Body of pancreas (tissue), 4 donors: Measurements from ENCODE around the gene DMRTC2. TPM values are rescaled to one million over a fixed set of nuclear protein-coding genes. Genes with fewer than 3 reads are reported as not detected.

Source experiments
- ATAC-seq: fragments of 150-250 bp; one replicate; pipeline ENCODE4 v1.9.1; 2016
- DNase-seq, 4 donors: peaks; one replicate each; pipeline ENCODE4 v3.0.0-alpha.2; 2019
- H3K27ac ChIP-seq, 4 donors: fragments of 200-600 bp; sonication (generic); 1 replicate in 3 of 4; 2 replicates in 1 of 4; pipeline versions ENCODE4 v1.5.1 to v1.6.1; 2016 to 2019; ENCODE audit warnings: mild to moderate bottlenecking in 1 of 4, mixed read lengths in 1 of 4, moderate library complexity in 1 of 4
- H3K27me3 ChIP-seq, 2 donors: fragments of 200-600 bp; sonication (generic); one replicate each; pipeline ENCODE4 v1.6.0; 2016; ENCODE audit warnings: mild to moderate bottlenecking in 1 of 2
- H3K36me3 ChIP-seq, 2 donors: fragments of 200-600 bp; sonication (generic); replicated peaks in 1 of 2; 2 replicates each; pipeline ENCODE4 v1.5.1; 2016; ENCODE audit warnings: low read depth in 2 of 2; ENCODE audit not compliant: insufficient read depth in 1 of 2
- H3K4me1 ChIP-seq: fragments of 200-600 bp; sonication (generic); one replicate; pipeline ENCODE4 v1.6.0; 2016
- H3K4me3 ChIP-seq, 2 donors: fragments of 200-600 bp; sonication (generic); 1 replicate in 1 of 2; 2 replicates in 1 of 2; pipeline ENCODE4 v1.5.1; 2016 to 2019
- H3K9me3 ChIP-seq, 3 donors: fragments of 200-600 bp; sonication (generic); 1 replicate in 2 of 3; 2 replicates in 1 of 3; pipeline ENCODE4 v1.5.1; 2016
- POLR2A ChIP-seq, 3 donors: fragments of 450-650 bp; IDR thresholded peaks; one replicate each; pipeline ENCODE4 v1.6.1; 2016; ENCODE audit warnings: antibody characterized with exemption in 3 of 3, mild to moderate bottlenecking in 2 of 3
- WGBS, 2 donors: methylation state at CpG; one replicate each; pipeline ENCODE4 v1.1.5; 2017; 5-methylcytosine and 5-hydroxymethylcytosine counted together
- intact Hi-C: fragments of 100-400 bp; cut with DNase I; formaldehyde crosslinking; loops from one replicate; pipeline ENCODE4 v1.15.1; 2023
- total RNA-seq, 2 donors: library from RNA; depleted of rRNA; stranded (reverse); fragments of >200 nt; gene quantifications; one replicate each; pipeline ENCODE4 v1.1.0, GENCODE V29; 2016
- TF ChIP-seq, protein P1 (sequence below), 7 experiments: fragments of 450-650 bp in 4 of 7; fragments of 200-600 bp in 3 of 7; sonication (generic) in 3 of 7; IDR thresholded peaks; one replicate each; pipeline ENCODE4 v1.5.1; 2016 to 2019; ENCODE audit warnings: antibody characterized with exemption in 7 of 7

Gene DMRTC2
- total RNA-seq, 2 donors from 2014 or later, result not detected

- H3K4me3 ChIP-seq, result no peak overlapping the region
- no peak for ATAC-seq
Observed at GRCh38 chr19:41853768-41854167, 8.9 kb downstream of the DMRTC2 start.

DNA sequence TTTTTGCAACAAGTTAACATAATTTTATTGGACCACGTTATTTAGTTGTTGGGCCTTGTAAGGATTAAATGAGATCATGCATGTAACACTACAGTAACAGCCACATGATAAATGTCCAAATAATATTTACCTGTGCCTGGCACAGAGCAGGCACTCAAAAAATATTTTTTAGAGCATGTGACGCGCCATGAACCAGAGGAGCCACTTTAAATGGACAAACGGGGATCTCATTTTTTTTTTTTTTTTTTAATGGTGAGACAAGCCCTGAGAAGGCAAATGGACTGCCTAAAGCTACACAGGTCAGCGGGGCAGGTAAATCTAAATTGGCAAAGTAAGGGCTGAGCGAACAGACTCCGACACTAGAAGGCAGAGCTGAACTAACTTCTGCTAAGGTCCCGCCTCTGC lies 14.4 kb downstream of the DMRTC2 start:
- no peak overlapping the region for H3K4me3 ChIP-seq
- intact Hi-C loops, result no loop called here
- peaks cover 34% of the 10 kb centered on the region for H3K4me1 ChIP-seq
- WGBS, 2 donors, result 0 to 1% methylated on average over 8 of the region's 8 CpGs
- no peaks in the 10 kb centered on the region for H3K27me3 ChIP-seq
- ATAC-seq (peak; percentile 11), DNase-seq (no peak)
- H3K9me3 ChIP-seq, result no peaks in the 10 kb centered on the region
- no peak for TF ChIP-seq POLR2A (IDR thresholded peaks at IDR 0.05)
- TF ChIP-seq, protein P1, sequence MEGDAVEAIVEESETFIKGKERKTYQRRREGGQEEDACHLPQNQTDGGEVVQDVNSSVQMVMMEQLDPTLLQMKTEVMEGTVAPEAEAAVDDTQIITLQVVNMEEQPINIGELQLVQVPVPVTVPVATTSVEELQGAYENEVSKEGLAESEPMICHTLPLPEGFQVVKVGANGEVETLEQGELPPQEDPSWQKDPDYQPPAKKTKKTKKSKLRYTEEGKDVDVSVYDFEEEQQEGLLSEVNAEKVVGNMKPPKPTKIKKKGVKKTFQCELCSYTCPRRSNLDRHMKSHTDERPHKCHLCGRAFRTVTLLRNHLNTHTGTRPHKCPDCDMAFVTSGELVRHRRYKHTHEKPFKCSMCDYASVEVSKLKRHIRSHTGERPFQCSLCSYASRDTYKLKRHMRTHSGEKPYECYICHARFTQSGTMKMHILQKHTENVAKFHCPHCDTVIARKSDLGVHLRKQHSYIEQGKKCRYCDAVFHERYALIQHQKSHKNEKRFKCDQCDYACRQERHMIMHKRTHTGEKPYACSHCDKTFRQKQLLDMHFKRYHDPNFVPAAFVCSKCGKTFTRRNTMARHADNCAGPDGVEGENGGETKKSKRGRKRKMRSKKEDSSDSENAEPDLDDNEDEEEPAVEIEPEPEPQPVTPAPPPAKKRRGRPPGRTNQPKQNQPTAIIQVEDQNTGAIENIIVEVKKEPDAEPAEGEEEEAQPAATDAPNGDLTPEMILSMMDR (IDR thresholded peaks at IDR 0.05), result no peak
- peak overlapping the region; percentile 86 to 99 (median 97) for H3K27ac ChIP-seq
- H3K36me3 ChIP-seq, result peaks cover 3 to 10% of the 10 kb centered on the region in 2 donors

More at GRCh38 chr19:41853768-41854167, 8.9 kb downstream of the DMRTC2 start:
- Histone ChIP-seq H3K27me3 (no peaks in the 10 kb centered on the region), H3K36me3 (no peaks in the 10 kb centered on the region), H3K9me3 (no peaks in the 10 kb centered on the region), H3K27ac (no peak overlapping the region), H3K4me1 (no peaks in the 10 kb centered on the region)
- WGBS, 2 donors, result 49 to 58% methylated on average over 2 of the region's 2 CpGs
- intact Hi-C loops, result no loop called here
- no peak for DNase-seq
- no peak for TF ChIP-seq POLR2A (IDR thresholded peaks at IDR 0.05)
- TF ChIP-seq, protein P1 (IDR thresholded peaks at IDR 0.05), result no peak

GRCh38 chr19:41859618-41860418 lies 15.0 kb downstream of the DMRTC2 start, which contains the start of gene RPS19:
Gene RPS19 (plus strand): TSS chr19:41860255. CDS start chr19:41860775, 520 bp downstream.
- 0 to 1% methylated on average over 36 to 68 of the region's 76 CpGs for WGBS, 2 donors
- intact Hi-C loops, result no loop called here
- H3K4me1 ChIP-seq, result peaks cover 39% of the 10 kb centered on the region
- ATAC-seq, result peak; percentile 90
- H3K4me3 ChIP-seq, result peak within 1 kb of the TSS; percentile 64 to 79
- DNase-seq, result peak; percentile 98 to 99 (median 98)
- peak within 1 kb of the TSS; percentile 86 to 99 (median 97) for H3K27ac ChIP-seq
- TF ChIP-seq, protein P1 (IDR thresholded peaks at IDR 0.05), result peak; percentile 38 to 94 (median 88)
- peak; percentile 84 to 88 (median 85) for TF ChIP-seq POLR2A (IDR thresholded peaks at IDR 0.05)
- H3K9me3 ChIP-seq, result no peaks in the 10 kb centered on the region
- H3K36me3 ChIP-seq, result peaks cover 7 to 14% of the 10 kb centered on the region in 2 donors
- no peaks in the 10 kb centered on the region for H3K27me3 ChIP-seq

DNA sequence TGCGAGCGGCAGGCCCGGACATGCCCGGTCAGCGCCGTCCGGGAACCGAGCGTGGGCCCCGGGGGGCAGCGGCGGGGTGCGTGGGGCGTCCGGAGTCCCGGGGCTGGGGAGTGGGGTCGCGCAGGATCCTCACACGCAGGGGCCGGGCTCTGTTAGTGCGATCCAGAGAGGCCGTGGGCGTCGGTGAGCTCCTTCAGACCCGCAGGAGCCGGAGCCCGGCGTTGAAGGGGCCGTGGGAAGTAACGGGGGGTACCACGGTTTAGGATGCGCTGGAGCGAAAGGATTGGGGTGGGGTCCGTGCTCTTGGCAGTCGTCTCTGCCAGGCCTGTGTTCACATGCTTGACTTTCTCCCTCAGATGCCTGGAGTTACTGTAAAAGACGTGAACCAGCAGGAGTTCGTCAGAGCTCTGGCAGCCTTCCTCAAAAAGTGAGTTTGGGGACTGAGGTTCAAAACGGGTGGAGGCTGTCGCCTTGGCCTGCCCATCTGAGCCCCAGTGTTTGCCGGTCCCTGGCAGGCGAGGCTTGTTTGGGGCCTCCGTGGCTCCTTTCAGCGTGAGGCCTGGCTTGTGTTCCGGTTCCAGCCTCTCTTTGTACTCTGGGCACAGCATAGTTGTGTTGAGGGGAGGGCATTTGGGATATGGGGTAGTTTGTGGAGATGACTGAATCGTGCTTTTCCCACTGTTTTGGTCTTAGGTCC lies 15.7 kb downstream of the DMRTC2 start:
- peak overlapping the region; percentile 64 to 79 for H3K4me3 ChIP-seq
- intact Hi-C loops, result no loop called here
- WGBS, 2 donors, result 1% methylated on average over 39 of the region's 45 CpGs; no CpG with 5 or more reads in 1 of the 2 donors
- peaks cover 7 to 14% of the 10 kb centered on the region in 2 donors for H3K36me3 ChIP-seq
- DNase-seq (peak in 1 of 4 donors; percentile 19), ATAC-seq (no peak)
- H3K27me3 ChIP-seq, result no peaks in the 10 kb centered on the region
- peak overlapping the region; percentile 86 to 99 (median 97) for H3K27ac ChIP-seq
- peaks cover 47% of the 10 kb centered on the region for H3K4me1 ChIP-seq
- TF ChIP-seq POLR2A (IDR thresholded peaks at IDR 0.05), result no peak
- TF ChIP-seq, protein P1 (IDR thresholded peaks at IDR 0.05), result no peak
- H3K9me3 ChIP-seq, result no peaks in the 10 kb centered on the region
